Keratinocyte (primary cell): ENCODE data around the gene GRIA3.

Experiments
- EZH2 ChIP-seq: IDR thresholded peaks from one replicate; pipeline ENCODE4 v1.6.1; 2012; ENCODE audit warnings: inconsistent platforms, mild to moderate bottlenecking, low read length, moderate library complexity
- TF ChIP-seq, protein P1 (sequence below), 3 experiments: IDR thresholded peaks in 1 of 3; conservative IDR thresholded peaks in 1 of 3; optimal IDR thresholded peaks in 1 of 3; 2 replicates in 2 of 3; 3 replicates in 1 of 3; pipeline versions ENCODE3 to v1.5.1; 2011; ENCODE audit warnings: low read length in 3 of 3, mild to moderate bottlenecking in 3 of 3, moderate library complexity in 2 of 3, control low read depth in 1 of 3, inconsistent platforms in 1 of 3; ENCODE audit not compliant: insufficient read depth in 2 of 3; ENCODE audit errors: extremely low read depth in 1 of 3

DNA sequence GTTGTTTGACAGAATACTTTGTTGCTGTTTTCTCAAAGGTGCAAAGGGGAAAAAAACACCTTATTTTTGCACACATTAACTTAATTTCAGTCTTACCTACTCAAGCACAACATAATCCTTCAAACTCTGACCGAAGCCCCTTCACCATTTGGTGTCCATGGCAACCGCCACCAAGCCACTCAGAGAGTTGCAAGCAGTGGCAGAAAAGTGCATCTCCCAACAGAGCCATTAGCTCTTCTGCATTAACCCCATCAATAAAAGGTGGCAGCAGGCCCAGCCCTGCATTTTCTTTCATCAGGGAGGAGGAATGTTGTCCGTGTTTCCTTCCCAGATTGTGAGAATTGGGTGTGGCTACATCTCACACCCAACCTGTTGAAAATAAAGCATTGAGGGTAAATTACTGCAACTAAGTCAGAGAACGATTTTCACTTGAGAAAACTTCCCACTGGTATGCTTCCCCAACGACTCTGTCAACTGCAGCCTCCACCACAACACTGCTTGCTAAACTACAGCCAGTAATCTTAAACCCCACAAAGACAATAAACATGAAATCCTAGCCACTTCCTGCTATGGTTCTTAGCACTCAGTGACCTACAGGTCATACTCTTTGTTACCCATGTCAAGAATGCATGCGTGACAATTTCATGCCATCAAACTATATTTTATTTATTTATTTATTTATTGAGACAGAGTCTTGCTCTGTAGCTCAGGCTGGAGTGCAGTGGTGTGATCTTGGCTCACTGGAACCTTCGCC lies 154.0 kb downstream of the GRIA3 start:
- TF ChIP-seq EZH2 = no peak
- TF ChIP-seq, protein P1, sequence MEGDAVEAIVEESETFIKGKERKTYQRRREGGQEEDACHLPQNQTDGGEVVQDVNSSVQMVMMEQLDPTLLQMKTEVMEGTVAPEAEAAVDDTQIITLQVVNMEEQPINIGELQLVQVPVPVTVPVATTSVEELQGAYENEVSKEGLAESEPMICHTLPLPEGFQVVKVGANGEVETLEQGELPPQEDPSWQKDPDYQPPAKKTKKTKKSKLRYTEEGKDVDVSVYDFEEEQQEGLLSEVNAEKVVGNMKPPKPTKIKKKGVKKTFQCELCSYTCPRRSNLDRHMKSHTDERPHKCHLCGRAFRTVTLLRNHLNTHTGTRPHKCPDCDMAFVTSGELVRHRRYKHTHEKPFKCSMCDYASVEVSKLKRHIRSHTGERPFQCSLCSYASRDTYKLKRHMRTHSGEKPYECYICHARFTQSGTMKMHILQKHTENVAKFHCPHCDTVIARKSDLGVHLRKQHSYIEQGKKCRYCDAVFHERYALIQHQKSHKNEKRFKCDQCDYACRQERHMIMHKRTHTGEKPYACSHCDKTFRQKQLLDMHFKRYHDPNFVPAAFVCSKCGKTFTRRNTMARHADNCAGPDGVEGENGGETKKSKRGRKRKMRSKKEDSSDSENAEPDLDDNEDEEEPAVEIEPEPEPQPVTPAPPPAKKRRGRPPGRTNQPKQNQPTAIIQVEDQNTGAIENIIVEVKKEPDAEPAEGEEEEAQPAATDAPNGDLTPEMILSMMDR (optimal IDR thresholded peaks at IDR 0.05 in 1 of 3, IDR thresholded peaks at IDR 0.05 in 1 of 3, conservative IDR thresholded peaks at IDR 0.05 in 1 of 3; ENCODE audit: extremely low read depth in 1 of 3, insufficient read depth in 2 of 3, low read length in 3 of 3) = no peak
